ENCODE results near the gene LITAFD.

GRCh38 chr16:8848231-8848938 is 33.8 kb upstream of the LITAFD start:
- TF ChIP-seq GATA1 (IDR thresholded peaks at IDR 0.05; ENCODE audit: low read depth, low read length) (no peak), POLR2A (IDR thresholded peaks at IDR 0.05; ENCODE audit: low read length) (no peak)
